ENCODE results near the gene EMILIN2. TPM values are rescaled to one million over a fixed set of nuclear protein-coding genes. Genes with fewer than 3 reads are reported as not detected.

EMILIN2 gene
- total RNA-seq, 2 experiments from 2014 or later, result 25.4 to 26.3 TPM

DNA sequence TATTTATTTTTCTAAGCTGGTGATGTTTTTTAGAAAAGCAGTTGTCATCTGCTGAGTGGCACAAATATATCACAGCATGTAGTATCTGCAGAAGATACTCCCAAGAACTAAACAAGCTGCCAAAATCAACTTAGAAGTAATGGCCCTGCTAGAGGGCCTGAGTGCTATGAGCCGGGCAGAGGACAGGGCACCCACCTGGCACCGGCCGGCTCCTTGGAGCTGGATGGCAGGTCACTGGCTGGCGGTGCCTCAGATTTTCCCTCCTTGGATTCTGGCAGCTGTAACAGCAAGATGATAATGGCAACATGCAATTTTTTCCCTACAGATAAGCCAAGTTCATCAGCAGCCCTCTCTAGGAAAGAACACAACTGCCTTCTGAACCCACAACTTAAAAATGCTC is 79.7 kb downstream of the EMILIN2 start:
- POLR2A ChIA-PET, result interaction anchor here (0.7 kb wide), 1 partner anchor 21 kb away, joined by 3 read pairs; no protein-coding TSS in a partner anchor
- CTCF ChIA-PET, result no interaction called here

DNA sequence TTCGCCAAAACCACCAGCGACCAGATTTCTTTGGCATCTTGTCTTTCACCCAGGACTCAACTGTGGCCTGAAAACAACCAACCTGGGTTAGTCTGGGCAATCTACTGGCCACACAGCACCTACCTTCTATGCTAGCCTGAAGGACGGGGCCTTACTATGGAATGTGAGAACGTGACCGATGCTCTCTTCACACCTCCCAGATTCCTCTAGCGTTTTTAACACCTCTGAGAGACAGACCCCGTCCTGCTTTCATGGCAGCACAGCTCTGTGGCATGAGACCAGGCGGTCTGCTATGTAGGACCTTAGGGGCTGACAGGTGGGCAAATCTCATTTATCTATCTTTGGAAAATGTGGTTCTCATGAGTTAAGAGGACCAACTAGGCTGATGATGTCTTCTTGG is 80.9 kb downstream of the EMILIN2 start:
- ChIA-PET CTCF (no interaction called here), POLR2A (no interaction called here)

DNA sequence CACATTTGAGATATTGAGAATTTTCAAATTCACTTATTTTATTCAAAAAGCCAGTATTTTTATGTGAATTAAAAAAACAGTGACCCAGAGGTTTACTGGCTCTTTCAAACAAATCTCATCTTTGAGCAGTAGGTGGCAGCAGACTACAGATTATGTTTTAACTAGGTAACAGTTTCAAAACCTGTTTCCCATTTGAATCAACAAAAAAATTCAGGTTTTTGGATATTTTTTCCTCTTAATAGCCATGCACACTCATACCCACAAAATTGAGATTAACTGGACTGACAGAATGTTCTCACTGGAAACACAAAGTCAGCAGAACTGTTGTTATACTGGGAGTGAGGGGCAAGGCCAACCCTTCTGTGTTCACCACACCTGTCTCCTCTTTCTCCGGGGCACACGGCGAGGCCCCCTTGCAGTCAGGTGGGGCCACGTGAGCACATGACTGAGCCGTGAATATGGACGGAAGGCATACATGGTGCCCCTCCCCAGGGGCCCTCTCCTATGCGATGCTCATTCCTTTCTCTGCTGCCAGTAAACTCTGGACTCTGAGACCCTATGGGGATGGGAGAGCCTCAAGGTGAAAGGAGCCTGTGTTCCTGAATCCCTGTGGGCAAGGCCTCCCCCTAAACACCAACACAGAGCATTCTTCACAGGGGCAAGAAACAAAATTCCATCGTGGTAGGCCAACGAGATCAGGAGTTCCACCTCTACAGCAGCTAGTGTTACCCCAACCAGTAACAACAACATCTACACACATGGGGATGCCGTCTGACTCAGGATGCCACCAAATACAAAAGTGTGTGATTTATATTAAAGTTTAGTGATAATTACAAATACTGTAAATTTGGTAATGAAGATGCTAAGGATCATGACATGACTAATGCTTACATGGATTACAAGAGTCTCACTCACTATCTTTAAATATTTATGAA is 85.7 kb downstream of the EMILIN2 start:
- ChIA-PET CTCF (interaction anchor here (0.6 to 2.5 kb wide), 7 partner anchors 20 to 313 kb away, joined by 3 to 8 read pairs (median 4); no protein-coding TSS in a partner anchor), POLR2A (no interaction called here)

DNA sequence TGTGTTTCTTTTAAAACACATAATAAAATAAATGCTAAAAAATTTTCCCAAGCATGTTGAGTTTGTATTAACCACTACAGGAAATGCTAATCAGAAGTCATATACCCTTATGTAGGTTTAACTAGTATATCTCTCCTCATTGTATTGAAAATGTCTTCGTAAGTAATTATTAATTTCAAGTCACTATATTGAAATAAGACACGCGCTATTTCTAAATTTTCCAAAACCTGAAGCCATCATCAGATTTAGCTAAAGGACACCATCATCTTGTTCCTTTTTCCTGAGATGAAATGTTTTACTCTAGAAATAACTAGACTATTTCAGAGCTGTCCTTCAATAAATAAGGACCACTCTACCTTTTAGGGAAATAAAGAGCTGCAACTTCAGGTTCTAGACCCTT is 87.2 kb downstream of the EMILIN2 start:
- POLR2A ChIA-PET, result no interaction called here
- CTCF ChIA-PET, result interaction anchor here (1.0 to 2.5 kb wide), 5 partner anchors 14 to 52 kb away, joined by 3 to 8 read pairs (median 3); no protein-coding TSS in a partner anchor

DNA sequence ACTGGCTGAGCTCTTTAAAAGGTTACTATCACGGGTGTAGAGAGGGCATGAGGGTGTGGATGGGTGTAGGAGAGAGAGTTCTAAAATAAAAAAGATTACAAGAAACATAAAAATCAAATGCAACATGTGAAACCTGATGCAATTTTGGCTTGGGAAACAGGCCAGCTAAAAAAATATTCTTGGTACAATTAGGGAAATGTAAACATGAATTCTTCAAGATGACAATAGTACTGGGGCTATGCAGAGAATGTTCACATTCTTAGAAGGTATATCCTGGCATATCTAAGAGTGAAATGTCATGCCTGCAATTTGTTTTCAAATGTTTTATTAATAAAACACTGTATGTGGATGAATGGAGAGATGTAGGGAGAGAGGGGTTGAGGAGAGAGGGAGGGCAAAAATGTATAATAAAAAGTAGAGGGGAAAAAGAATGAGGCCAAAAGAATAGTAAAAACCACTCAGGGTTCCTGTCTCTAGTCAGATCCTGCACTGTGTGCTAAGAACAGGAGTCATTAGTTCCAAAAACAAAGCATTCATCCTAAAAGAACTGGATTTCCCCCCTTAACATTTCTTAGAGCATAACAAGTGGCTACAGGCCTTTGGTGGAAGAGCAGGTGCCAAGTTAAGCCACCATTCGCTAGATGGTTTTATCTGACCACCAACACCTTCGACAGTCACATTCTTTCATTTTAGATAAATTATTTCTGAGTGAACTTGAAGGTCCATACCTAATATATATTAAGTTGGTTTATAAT is 88.8 kb downstream of the EMILIN2 start:
- ChIA-PET POLR2A (no interaction called here), CTCF (interaction anchor here (0.6 to 0.8 kb wide), 2 partner anchors 8 to 25 kb away, joined by 3 to 4 read pairs; no protein-coding TSS in a partner anchor)

DNA sequence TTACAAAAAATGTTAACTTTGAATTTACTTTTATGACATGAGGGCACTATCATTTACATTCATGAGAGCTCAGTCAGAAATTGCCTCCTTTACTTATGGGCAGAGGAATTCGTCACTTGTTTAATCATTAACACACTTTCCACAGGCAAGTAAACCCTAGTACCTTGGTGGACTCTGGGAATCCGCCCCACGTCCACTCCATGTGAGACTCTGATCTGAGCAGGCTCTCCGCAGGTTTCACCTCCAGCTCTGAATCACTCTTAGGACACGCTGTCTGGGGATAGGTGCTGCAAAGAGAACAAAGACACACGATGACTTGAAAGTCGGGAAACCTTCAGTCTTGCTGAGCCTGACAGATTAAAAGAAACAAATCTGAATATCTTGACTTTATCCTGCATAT is 92.5 kb downstream of the EMILIN2 start:
- CTCF ChIA-PET, result no interaction called here
- POLR2A ChIA-PET, result no interaction called here

DNA sequence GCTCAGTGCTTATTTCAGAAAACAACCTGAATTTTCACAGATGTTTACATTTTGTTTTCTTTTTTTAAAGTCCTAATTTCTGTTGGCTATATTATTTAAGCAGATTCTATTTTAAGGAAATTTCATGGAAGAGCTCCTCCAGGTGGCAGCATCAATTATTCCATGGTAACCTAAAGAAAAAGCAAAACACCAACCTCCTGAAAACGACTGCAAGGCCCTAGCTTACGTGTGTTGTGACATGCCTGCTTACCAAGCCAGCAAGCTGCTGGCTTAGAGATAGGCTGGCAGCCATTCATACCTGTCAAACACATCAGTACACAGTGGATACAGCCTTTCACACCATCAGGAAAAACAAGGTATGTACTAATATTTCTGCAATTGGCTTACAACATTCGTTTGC is 101.2 kb downstream of the EMILIN2 start:
- POLR2A ChIA-PET, result interaction anchor here (1.5 kb wide), 1 partner anchor 37 kb away, joined by 3 read pairs; no protein-coding TSS in a partner anchor
- CTCF ChIA-PET, result interaction anchor here (0.9 to 1.0 kb wide), 3 partner anchors 14 to 37 kb away, joined by 3 to 5 read pairs (median 3); no protein-coding TSS in a partner anchor

DNA sequence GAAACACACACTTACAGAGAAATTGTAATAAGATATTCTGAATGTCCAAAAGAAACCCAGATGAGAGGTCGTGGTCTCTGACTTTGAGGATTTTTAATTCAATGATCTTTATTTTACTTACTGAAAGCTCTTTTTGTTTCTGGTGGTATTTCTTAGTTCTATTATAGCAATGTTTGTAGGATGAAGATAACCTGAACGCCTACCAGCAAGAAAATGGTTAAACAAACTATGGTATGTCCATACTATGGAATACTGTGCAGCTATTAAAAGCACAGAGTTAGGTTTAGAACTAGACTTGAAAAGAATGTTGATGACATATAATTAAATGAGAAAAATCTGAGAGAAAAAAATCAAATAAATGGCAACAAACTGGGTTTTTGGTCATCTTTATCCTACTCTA is 105.8 kb downstream of the EMILIN2 start:
- POLR2A ChIA-PET, result interaction anchor here (0.6 kb wide), 1 partner anchor 25 kb away, joined by 3 read pairs; no protein-coding TSS in a partner anchor
- CTCF ChIA-PET, result interaction anchor here (0.6 to 1.3 kb wide), 4 partner anchors 20 to 294 kb away, joined by 3 to 4 read pairs (median 4); no protein-coding TSS in a partner anchor

DNA sequence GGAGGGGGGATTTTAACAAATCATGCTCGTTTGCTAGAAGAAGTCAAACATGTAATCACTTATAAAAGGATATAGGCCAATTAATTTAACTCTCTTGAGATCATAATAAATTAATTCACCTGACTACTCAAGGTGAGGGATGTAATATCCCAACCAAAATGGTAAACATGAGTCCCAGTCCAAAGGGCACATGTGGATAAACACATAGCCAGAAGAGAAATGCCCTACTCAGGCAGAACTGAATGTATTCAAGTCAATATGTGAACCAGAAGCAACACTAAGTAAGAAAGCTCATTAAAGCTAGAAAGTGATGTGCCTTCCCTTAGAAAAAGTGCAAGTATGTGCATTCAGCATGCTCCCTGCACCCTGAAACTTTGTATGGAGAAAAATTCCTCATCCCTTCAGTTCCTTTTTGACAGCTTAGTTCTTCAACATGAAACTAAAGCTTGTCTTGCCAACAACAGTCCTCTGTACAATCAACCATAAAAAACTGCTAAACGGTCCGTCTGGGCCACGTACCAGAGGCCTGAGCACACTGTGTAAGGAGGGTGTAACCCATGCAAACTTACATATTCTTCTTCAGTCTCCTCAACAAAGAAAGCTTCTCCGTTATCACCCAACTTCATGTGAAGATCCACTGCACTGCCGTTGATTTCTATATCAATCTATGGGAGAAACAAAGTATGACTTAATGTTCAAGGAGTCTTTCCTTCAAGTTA is 107.3 kb downstream of the EMILIN2 start:
- ChIA-PET POLR2A (no interaction called here), CTCF (no interaction called here)

DNA sequence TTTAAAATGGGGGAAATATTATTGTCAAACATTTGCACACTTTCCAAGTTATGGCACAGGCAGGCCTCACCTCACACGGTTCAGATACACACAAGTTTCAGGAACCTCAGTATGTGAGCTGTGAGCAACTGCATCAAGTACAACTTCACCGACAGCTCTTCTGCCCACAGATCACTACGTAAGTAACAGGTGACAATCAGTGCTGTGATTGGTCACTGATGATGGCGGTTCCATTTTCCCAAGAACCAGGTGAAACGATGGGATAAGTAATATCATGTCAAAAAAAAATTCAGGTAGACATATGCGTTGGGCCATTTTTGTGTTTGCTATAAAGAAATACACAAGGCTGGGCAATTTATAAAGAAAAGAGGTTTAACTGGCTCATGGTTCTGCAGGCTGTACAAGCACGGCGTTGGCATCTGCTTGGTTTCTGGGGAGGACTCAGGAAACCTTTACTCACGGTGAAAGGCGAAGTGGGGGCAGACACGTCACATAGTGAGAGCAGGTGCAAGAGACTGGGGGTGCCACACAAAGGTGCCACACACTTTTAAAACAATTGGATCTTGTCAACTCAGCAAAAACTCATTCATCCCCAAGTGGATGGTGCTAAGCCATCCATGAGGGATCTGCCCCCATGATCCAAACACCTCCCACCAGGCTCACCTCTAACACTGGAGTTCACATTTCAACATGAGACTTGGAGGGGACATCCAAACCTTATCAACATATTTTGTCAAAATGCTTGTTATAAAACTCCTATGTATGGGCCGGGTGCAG is 108.3 kb downstream of the EMILIN2 start:
- POLR2A ChIA-PET, result no interaction called here
- CTCF ChIA-PET, result no interaction called here

DNA sequence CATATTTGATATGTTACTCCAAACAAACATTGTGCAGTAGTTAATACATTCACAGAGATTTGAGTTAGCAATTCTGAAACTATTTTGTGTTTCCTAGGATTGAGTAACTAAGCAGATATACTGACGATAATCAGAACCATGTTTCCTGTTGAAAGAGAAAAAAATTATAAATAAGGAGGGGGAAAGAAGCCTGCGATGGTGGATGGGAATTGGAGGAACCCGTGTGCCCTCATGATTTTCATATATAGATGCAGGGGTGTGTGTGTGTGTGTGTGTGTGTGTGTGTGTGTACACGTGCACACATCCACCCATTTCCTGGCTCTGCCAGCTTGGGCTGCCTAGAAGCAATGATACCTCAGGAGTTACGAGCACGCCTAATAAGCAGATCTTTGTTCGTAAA is 109.2 kb downstream of the EMILIN2 start:
- POLR2A ChIA-PET, result no interaction called here

DNA sequence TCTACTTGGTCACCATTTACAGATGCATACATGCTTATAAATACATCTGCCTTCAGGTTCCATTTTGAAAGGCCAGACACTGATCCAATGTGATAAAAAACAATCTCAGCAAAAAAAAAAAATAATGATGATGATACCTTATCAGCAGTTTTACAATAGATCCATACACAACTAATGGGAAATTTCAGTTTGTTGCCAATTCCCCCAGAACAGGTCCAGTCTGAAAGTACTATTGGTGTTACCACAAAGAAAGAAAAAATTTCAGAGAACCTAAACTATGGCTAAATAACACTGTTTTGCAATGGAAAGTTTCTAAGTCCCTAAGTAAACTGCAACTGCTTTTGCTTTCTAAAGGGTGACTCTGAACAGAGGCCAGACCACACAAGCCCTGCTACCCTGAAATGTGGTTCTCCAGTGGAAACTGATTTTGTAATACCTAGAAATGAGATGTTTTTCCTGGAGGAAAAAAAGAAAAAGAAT is 112.1 kb downstream of the EMILIN2 start:
- POLR2A ChIA-PET, result interaction anchor here (0.8 to 0.9 kb wide), 2 partner anchors 24 to 26 kb away, joined by 3 read pairs; no protein-coding TSS in a partner anchor
- CTCF ChIA-PET, result interaction anchor here (1.2 to 3.1 kb wide), 6 partner anchors 8 to 27 kb away, joined by 3 to 16 read pairs (median 4); no protein-coding TSS in a partner anchor

More for the DNA sequence above, 109.2 kb downstream of the EMILIN2 start:
- CTCF ChIA-PET, result no interaction called here

DNA sequence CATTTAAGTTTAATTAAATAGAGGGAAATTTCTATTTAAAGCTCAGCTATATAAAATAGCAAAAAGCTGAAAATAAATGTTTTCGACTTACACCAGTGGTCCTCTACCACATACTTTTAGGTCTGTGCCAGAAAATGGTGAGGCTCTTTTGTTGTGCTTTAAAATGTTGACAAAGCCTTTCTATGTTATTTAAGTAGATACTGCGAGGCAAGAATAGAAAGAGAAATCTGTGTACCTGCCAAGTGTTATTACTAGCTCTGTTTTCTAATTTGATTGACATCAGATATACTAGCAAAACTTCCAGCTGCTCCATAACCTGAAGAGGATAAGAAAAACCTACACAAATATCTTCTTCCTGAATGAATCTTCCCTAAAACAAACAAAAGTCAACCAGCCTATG is 112.5 kb downstream of the EMILIN2 start:
- ChIA-PET POLR2A (interaction anchor here (0.8 to 1.4 kb wide), 4 partner anchors 9 to 289 kb away, joined by 3 read pairs; no protein-coding TSS in a partner anchor), CTCF (interaction anchor here (0.6 to 3.1 kb wide), 7 partner anchors 8 to 37 kb away, joined by 3 to 16 read pairs (median 4); no protein-coding TSS in a partner anchor)

DNA sequence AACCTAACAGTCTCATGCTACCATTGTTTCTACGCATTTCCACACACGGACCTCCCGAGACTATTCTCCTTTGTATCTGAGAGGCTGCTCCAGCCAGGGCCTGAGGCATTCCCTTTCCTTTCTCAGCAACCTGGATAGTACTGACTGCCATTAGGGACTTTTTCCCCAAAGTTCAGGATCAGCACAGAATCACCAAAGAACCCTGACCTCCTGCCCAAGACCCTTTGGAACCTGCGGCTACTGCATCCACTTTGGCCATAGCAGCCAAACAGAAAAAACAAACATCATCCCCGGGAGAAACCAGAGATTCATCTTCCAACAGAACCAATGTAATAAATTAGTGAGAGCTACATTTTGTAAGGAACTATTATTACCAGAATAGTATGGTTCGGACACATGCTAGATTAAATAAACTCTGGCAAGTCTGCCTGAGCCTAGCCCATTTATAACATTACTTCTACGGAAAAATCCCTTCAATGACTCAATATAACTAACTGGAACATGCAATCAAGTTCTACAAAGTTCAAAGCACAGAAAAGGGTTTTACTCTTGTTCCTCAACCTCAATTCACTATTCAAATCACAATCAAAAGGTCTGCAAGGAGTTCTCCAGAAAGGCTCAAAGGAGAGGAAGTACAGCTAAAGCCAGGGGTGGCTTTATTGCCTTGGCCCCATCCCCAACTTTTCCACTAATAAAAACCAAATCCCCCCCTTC is 114.3 kb downstream of the EMILIN2 start:
- ChIA-PET POLR2A (interaction anchor here (1.5 to 2.0 kb wide), 2 partner anchors 21 to 32 kb away, joined by 4 to 12 read pairs; no protein-coding TSS in a partner anchor), CTCF (interaction anchor here (0.8 to 3.1 kb wide), 6 partner anchors 11 to 33 kb away, joined by 3 to 16 read pairs (median 4); no protein-coding TSS in a partner anchor)

DNA sequence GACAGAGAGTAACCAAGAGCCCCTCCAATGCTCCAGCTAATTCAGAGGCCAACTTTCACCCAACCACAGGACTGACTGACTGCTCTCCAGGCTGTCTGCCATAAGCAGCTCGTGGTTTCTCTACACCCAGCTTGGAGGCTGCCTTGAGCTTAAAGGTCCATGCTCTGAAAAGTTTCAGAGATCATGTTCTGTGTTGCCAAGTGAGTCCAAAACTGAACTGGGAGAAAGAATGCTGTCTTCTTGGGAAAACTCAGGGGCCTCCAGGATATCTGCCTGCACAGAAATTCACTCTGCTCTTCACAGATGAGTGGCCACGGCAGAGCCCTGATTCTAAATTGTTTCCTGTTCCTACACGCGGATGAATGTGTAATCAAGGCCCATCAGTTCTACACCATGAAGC is 115.0 kb downstream of the EMILIN2 start:
- CTCF ChIA-PET, result interaction anchor here (0.6 to 3.1 kb wide), 8 partner anchors 10 to 84 kb away, joined by 3 to 16 read pairs (median 4); no protein-coding TSS in a partner anchor
- POLR2A ChIA-PET, result interaction anchor here (0.6 to 2.0 kb wide), 4 partner anchors 8 to 47 kb away, joined by 3 to 12 read pairs (median 4); no protein-coding TSS in a partner anchor

DNA sequence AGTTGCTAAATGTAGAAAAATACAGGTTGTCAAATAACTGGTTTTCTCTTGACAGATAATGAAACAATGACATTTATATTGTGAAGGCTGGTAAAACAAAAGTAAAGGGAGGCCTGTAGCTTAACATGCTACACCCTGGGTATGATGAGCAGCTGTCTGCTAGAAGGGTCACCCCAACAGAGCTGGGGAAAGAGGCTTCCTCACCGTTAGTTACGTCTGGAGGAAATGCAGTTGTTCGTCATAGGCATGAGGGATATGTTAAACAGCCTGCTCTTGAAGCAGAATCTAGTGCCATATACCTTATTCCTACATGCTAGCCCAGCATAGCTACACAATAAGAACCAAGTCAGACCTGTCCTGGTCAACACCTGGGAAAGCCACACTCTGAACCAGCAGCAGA is 116.2 kb downstream of the EMILIN2 start:
- CTCF ChIA-PET, result interaction anchor here (1.0 to 2.1 kb wide), 4 partner anchors 9 to 23 kb away, joined by 3 to 6 read pairs (median 4); no protein-coding TSS in a partner anchor
- POLR2A ChIA-PET, result no interaction called here
